SK-N-DZ (cell line): Measurements from ENCODE around the gene SETDB2.

Source experiments
- DNase-seq: peaks from one replicate; pipeline ENCODE4 v3.0.0-alpha.2; 2015; ENCODE audit warnings: low spot score

SETDB2 gene

DNA sequence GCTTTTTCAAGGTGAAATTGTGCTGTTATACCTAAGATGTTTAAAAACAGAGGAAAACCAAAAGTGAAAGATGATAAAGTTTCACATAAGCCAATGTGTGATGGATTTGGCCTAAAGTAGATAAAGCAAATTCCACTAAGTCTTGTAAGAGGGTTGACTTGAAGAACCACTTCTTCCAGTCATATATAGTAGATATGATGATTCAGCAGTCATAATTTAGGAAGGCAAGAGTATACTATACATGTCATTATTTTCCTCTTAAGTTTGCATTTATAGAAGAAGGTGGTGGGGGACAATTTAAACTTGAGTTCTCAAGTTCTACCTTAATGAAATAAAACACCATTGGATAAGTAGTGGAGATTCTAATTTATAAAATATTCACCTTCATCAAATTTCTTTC is 88.9 kb downstream of the SETDB2 start:
- DNase-seq = no peak

DNA sequence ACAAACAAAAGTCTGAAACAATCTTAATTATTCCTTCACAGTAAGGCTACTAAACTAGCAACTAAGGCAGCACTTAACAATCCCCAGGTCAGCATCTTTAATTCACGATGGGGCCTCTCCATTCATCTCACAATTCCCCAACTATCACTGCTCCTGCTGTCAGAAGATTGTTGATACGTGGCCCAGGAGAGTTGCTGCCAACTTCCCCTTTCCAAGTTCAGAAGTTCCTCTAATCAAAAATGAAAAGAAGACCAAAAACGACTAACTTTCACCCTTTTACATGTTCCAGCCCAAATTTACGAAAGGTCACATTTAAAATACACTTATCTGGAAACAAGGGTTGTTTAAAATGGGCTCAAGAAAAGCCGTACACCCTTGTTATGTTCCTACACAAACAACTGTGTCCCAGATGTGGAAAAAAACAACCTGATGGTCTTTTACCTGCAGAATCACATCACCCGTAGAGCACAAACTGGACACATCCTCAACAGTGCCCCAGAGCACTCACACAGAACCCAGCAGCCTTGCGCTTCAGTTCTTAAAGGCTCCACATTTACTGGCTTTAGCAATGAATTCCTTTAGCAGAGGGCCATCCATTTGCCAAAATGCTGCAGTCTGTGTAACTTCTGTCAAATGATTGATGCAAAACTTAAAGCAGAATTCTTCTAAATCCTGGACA is 89.7 kb downstream of the SETDB2 start:
- no peak for DNase-seq

DNA sequence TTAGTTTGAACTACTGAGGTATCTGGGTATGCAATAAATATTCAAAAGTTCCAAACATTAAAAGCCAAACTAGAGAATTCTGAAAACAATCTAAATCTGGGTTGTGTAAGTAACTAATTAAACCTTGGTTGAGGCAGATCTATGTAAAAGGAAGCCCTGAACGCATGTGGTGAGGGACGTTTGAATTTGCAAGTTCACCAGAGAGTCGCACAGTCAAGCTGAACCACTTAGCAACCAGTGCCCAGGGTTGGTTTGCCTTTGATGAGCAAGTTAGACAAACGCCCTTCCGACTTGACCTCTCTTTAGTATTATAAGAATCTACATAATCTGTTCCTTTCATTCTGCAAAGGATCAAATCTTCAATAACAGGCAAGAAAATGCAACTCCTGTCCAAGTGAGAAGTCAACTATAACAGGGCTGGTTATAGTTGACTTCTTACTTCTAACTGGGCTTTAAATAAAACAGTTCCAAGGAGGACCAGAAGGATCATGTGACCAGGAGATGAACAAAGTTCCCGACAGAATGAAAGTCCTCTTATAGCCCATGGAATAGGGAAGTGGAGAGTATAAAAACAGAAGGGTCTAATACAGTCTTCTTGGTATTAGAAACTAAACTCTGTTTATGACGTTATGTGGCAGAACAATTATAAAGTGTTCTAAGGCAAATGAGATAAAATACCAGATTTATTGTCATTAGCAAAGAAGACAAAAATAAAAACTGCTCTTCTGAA is 92.2 kb downstream of the SETDB2 start:
- DNase-seq = no peak

DNA sequence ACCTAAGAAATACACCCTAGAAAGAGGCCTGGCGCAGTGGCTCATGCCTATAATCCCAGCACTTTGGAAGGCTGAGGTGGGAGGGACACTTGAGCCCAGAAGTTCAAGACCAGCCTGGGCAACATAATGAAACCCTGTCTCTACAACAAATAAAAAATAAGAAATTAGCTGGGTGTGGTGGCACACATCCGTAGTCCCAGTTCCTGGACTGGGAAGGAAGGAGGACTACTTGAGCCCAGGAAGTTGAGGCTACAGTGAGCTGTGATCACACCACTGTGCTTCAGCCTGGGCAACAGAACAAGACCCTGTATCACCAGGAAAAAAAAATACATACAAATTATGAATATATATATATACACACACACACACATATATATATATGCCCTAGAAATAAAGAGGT is 94.3 kb downstream of the SETDB2 start:
- no peak for DNase-seq

DNA sequence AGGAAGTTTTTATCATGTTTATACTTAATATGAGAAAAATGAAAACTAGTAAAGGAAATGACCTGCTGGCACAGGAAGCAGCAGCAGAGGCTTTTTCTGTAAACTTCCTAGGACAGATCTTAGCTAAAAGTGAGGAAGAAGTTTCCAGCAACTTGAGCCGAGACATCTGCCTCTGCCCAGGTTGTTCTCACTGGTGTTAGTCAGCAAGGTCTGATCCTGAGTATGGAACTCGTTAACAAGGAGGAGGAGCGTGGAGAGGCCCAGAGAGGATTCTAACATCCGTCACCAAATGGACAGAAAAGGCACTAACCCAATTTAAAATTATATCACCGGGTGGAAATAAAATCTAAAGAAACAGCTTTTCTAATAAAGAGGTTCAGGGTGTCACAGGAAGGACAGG is 95.2 kb downstream of the SETDB2 start:
- no peak for DNase-seq

DNA sequence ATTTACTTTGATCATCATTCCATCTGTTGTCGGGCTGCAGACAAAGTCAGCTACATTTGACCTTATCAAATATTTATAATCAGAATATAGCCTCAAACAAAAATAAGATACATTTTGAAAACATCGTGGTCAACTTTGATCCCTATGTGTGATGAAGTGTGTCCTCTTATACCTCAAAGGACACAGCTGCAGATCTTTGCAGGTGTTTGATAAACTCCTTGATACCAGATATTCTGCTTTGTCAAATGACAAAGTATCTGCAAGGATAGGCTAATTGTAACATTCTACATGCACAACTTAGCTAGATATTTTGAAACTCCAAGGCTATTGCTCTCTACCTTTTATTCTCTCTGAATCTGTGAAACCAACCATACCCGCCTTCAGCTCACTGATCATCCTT is 95.7 kb downstream of the SETDB2 start:
- no peak for DNase-seq

DNA sequence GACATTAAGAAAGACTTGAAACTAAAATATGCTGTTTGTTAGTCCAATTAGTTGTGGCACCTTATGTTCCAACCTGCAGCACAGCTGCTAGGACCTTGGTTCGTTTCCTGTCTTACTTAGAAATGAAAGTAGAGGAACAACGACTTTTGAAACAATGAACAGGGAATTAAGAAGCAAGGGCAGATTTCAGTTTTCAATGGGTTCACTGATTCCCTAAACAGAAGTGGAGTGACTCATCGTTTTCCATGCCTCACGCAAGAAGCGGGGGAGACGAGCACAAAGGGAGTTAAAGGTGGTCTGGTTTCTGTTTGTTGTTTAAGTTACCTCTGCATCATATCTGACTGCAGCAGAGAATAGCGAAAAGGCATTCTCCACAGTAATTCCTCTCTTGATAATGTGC is 96.5 kb downstream of the SETDB2 start:
- DNase-seq = no peak

DNA sequence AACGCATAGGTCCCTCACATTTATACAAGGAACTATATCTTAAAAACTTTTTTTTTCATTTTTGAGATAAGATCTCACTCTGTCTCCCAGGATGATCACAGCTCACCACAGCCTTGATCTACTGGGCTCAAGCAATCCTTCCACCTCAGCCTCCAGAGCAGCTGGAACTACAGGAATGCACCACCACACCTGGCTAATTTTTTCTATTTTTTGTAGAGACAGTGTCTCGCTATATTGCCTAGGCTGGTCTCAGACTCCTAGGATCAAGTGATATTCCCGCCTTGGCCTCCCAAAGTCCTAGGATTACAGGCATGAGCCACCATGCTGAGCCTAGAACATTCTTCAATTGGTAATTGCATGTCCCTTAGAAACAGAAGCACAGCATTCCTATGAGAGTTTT is 99.6 kb downstream of the SETDB2 start:
- no peak for DNase-seq
